ENCODE results near the gene ADGRD2.

Gene ADGRD2

GRCh38 chr9:124455820-124456219, 5.6 kb downstream of the ADGRD2 start:
- no peak overlapping the region for H3K4me3 ChIP-seq (ENCODE audit: insufficient read depth, low read depth, low read length, poor library complexity, severe bottlenecking)
- no peaks in the 10 kb centered on the region for H3K36me3 ChIP-seq (ENCODE audit: control insufficient read depth, insufficient read depth, low read length)
- DNase-seq, result no peak
- H3K27ac ChIP-seq (ENCODE audit: insufficient read depth, low read length, poor library complexity, severe bottlenecking), result no peak overlapping the region
- H3K27me3 ChIP-seq (replicated peaks; ENCODE audit: control insufficient read depth, insufficient read depth, low read length, poor library complexity, severe bottlenecking), result peaks cover 7% of the 10 kb centered on the region
- no peaks in the 10 kb centered on the region for H3K4me1 ChIP-seq (ENCODE audit: control insufficient read depth, insufficient read depth, low read length, poor library complexity, severe bottlenecking)
- no peaks in the 10 kb centered on the region for H3K9me3 ChIP-seq (ENCODE audit: control insufficient read depth, low read length)

DNA sequence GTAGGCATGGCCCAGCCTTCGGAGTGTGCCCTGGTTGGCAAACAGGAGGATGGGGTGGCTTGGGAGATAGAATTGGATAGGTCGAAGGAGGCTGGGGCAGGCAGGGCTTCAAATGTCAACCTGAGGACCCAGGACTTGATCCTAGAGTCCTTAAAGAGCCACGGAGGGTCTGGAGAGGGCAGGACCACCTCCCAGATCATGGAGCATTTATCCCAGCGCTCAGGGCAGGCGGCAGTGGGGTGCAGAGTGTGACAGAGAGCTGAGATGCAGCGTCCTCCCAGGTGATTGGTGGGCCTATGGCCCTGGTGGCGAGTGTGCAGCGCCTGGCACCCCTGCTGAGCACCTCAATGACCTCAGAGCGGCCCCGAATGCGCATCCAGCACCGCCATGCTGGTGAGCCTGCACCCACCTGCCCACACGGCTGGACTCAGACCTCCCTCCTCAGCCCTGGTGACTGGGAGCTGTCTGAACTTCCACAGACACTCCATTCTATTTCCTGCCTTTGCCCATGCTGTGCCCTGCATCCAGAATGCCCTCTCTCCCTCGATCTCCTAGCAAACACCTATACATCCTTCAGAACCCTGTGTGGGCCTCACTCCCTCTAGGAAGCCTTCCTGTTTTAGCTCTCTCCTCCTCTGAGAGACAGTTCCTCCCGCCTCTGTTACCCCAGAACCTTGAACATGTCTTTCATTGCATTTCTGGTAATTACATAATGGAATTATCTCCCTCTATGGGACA, 6.3 kb downstream of the ADGRD2 start:
- H3K27me3 ChIP-seq (replicated peaks; ENCODE audit: control insufficient read depth, insufficient read depth, low read length, poor library complexity, severe bottlenecking), result peaks cover 7% of the 10 kb centered on the region
- no peaks in the 10 kb centered on the region for H3K4me1 ChIP-seq (ENCODE audit: control insufficient read depth, insufficient read depth, low read length, poor library complexity, severe bottlenecking)
- DNase-seq, result no peak
- H3K4me3 ChIP-seq (ENCODE audit: insufficient read depth, low read depth, low read length, poor library complexity, severe bottlenecking), result no peak overlapping the region
- H3K36me3 ChIP-seq (ENCODE audit: control insufficient read depth, insufficient read depth, low read length), result no peaks in the 10 kb centered on the region
- H3K27ac ChIP-seq (ENCODE audit: insufficient read depth, low read length, poor library complexity, severe bottlenecking), result no peak overlapping the region
- no peaks in the 10 kb centered on the region for H3K9me3 ChIP-seq (ENCODE audit: control insufficient read depth, low read length)

DNA sequence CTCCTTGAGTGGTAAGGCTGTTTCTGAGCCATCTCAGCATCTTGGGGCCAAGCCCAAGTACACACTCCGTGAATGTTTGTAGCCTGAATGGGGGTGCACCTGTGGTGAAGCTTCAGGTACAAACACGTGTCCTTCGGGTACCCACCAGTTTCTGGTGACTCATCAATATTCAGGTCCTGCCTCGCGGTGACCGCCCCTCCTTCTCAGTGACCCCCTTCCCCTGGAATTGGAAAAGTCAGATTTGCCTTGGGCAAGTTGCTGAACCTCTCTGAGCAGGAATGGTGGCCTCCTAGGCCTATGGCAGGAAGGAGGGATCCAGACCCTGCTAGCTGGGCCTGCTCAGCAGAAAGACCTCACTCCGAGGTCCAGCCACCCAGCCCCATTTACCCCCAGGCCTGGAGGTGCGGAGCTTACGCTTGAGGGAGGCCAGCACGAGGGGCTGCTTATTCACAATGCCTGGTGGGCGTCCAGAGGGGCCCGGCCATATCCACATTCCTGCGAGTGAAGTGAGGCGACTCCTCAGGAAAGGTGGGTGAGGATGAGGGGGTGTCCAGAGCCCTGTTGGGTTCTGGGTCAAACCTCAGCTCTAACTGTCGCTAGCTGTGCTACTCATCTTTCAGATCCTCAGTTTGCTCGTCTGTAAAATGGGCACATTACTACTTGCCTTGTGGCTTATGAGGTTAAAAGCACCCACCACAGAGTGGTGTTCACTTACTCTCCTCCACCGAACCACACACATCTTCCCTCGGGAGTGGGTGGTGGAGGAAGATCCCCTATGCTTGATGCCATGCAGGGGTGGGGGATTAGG, 7.0 kb downstream of the ADGRD2 start:
- no peak for DNase-seq
- H3K27me3 ChIP-seq (replicated peaks; ENCODE audit: control insufficient read depth, insufficient read depth, low read length, poor library complexity, severe bottlenecking), result peaks cover 7% of the 10 kb centered on the region
- no peak overlapping the region for H3K4me3 ChIP-seq (ENCODE audit: insufficient read depth, low read depth, low read length, poor library complexity, severe bottlenecking)
- H3K4me1 ChIP-seq (ENCODE audit: control insufficient read depth, insufficient read depth, low read length, poor library complexity, severe bottlenecking), result no peaks in the 10 kb centered on the region
- no peak overlapping the region for H3K27ac ChIP-seq (ENCODE audit: insufficient read depth, low read length, poor library complexity, severe bottlenecking)
- H3K36me3 ChIP-seq (ENCODE audit: control insufficient read depth, insufficient read depth, low read length), result no peaks in the 10 kb centered on the region
- no peaks in the 10 kb centered on the region for H3K9me3 ChIP-seq (ENCODE audit: control insufficient read depth, low read length)

DNA sequence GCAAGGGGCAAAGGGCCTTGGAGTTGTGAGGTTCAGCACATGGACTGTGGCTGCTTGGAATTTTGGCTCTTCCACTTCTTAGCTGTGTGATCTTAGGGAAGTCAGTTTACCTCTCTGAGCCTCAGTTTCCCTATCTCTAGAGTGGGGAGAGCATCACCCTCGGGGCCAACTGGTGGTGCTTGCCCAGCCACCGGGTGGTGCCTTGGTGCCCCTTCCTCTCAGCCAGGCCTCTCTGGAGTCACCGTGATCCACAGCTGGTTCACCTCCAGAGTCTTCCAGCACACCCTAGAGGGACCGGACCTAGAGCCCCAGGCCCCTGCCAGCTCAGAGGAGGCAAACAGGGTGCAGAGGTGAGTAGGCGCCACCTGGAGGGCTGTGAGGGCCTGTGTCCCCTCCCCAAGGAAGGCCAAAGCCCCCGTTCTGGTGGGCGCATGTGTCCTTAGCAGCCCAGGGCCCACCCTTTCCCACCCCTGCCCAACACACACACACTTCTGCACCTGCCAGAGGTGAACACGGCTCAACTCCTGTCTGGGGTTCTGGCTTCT, 7.7 kb downstream of the ADGRD2 start:
- no peak overlapping the region for H3K27ac ChIP-seq (ENCODE audit: insufficient read depth, low read length, poor library complexity, severe bottlenecking)
- no peaks in the 10 kb centered on the region for H3K36me3 ChIP-seq (ENCODE audit: control insufficient read depth, insufficient read depth, low read length)
- DNase-seq, result no peak
- H3K4me3 ChIP-seq (ENCODE audit: insufficient read depth, low read depth, low read length, poor library complexity, severe bottlenecking), result no peak overlapping the region
- no peaks in the 10 kb centered on the region for H3K4me1 ChIP-seq (ENCODE audit: control insufficient read depth, insufficient read depth, low read length, poor library complexity, severe bottlenecking)
- H3K9me3 ChIP-seq (ENCODE audit: control insufficient read depth, low read length), result no peaks in the 10 kb centered on the region
- H3K27me3 ChIP-seq (replicated peaks; ENCODE audit: control insufficient read depth, insufficient read depth, low read length, poor library complexity, severe bottlenecking), result peaks cover 7% of the 10 kb centered on the region

- DNase-seq, result no peak
- Histone ChIP-seq H3K4me3 (ENCODE audit: insufficient read depth, low read depth, low read length, poor library complexity, severe bottlenecking) (no peak overlapping the region), H3K9me3 (ENCODE audit: control insufficient read depth, low read length) (no peaks in the 10 kb centered on the region), H3K27ac (ENCODE audit: insufficient read depth, low read length, poor library complexity, severe bottlenecking) (no peak overlapping the region), H3K36me3 (ENCODE audit: control insufficient read depth, insufficient read depth, low read length) (no peaks in the 10 kb centered on the region), H3K4me1 (ENCODE audit: control insufficient read depth, insufficient read depth, low read length, poor library complexity, severe bottlenecking) (no peaks in the 10 kb centered on the region), H3K27me3 (replicated peaks; ENCODE audit: control insufficient read depth, insufficient read depth, low read length, poor library complexity, severe bottlenecking) (peaks cover 7% of the 10 kb centered on the region)
These were observed 8.2 kb downstream of the ADGRD2 start for GRCh38 chr9:124458441-124458840.

- no peak overlapping the region for H3K27ac ChIP-seq (ENCODE audit: insufficient read depth, low read length, poor library complexity, severe bottlenecking)
- H3K27me3 ChIP-seq (replicated peaks; ENCODE audit: control insufficient read depth, insufficient read depth, low read length, poor library complexity, severe bottlenecking), result no peaks in the 10 kb centered on the region
- no peak overlapping the region for H3K4me3 ChIP-seq (ENCODE audit: insufficient read depth, low read depth, low read length, poor library complexity, severe bottlenecking)
- H3K36me3 ChIP-seq (ENCODE audit: control insufficient read depth, insufficient read depth, low read length), result no peaks in the 10 kb centered on the region
- DNase-seq, result no peak
- no peaks in the 10 kb centered on the region for H3K9me3 ChIP-seq (ENCODE audit: control insufficient read depth, low read length)
- H3K4me1 ChIP-seq (ENCODE audit: control insufficient read depth, insufficient read depth, low read length, poor library complexity, severe bottlenecking), result no peaks in the 10 kb centered on the region
These were observed 12.5 kb downstream of the ADGRD2 start for GRCh38 chr9:124462739-124463138.

- Histone ChIP-seq H3K9me3 (ENCODE audit: control insufficient read depth, low read length) (no peaks in the 10 kb centered on the region), H3K4me3 (ENCODE audit: insufficient read depth, low read depth, low read length, poor library complexity, severe bottlenecking) (no peak overlapping the region), H3K27me3 (replicated peaks; ENCODE audit: control insufficient read depth, insufficient read depth, low read length, poor library complexity, severe bottlenecking) (no peaks in the 10 kb centered on the region), H3K36me3 (ENCODE audit: control insufficient read depth, insufficient read depth, low read length) (no peaks in the 10 kb centered on the region), H3K4me1 (ENCODE audit: control insufficient read depth, insufficient read depth, low read length, poor library complexity, severe bottlenecking) (no peaks in the 10 kb centered on the region), H3K27ac (ENCODE audit: insufficient read depth, low read length, poor library complexity, severe bottlenecking) (no peak overlapping the region)
- DNase-seq, result no peak
These were observed 15.5 kb downstream of the ADGRD2 start for GRCh38 chr9:124465736-124466135.

- Histone ChIP-seq H3K9me3 (ENCODE audit: control insufficient read depth, low read length) (no peaks in the 10 kb centered on the region), H3K4me3 (ENCODE audit: insufficient read depth, low read depth, low read length, poor library complexity, severe bottlenecking) (no peak overlapping the region), H3K27me3 (replicated peaks; ENCODE audit: control insufficient read depth, insufficient read depth, low read length, poor library complexity, severe bottlenecking) (no peaks in the 10 kb centered on the region), H3K36me3 (ENCODE audit: control insufficient read depth, insufficient read depth, low read length) (no peaks in the 10 kb centered on the region), H3K4me1 (ENCODE audit: control insufficient read depth, insufficient read depth, low read length, poor library complexity, severe bottlenecking) (no peaks in the 10 kb centered on the region), H3K27ac (ENCODE audit: insufficient read depth, low read length, poor library complexity, severe bottlenecking) (no peak overlapping the region)
- no peak for DNase-seq
These were observed 17.3 kb downstream of the ADGRD2 start for GRCh38 chr9:124467410-124468060.

DNA sequence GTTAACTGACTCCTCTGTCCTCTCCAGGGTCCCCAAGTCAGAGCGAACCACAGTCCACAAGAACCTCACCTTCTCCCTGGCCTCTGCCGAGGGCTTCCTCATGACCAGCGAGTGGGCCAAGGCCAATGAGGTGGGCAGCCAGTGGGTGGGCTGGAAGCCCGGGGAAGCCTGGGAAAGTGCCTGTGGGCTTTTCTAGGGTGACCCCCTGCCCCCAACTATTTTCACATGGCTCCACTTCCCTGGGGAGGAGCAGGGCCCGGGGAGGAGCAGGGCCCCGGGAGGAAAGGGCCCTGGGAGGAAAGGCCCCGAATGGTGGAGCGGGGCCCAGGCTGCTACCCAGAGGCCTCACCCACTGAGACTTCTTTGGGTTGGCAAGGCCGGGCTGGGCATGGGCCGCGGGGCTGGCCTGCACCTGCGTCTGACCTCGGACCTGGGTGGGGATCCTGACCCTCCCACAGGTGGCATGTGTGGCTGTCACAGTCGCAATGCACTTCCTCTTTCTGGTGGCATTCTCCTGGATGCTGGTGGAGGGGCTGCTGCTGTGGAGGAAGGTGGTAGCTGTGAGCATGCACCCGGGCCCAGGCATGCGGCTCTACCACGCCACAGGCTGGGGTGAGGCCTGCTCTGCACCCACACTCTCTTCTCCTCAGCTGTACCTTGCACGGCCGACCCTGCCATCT, 17.9 kb downstream of the ADGRD2 start:
- no peak overlapping the region for H3K27ac ChIP-seq (ENCODE audit: insufficient read depth, low read length, poor library complexity, severe bottlenecking)
- H3K27me3 ChIP-seq (replicated peaks; ENCODE audit: control insufficient read depth, insufficient read depth, low read length, poor library complexity, severe bottlenecking), result no peaks in the 10 kb centered on the region

More for the DNA sequence above, 17.9 kb downstream of the ADGRD2 start:
- no peaks in the 10 kb centered on the region for H3K36me3 ChIP-seq (ENCODE audit: control insufficient read depth, insufficient read depth, low read length)
- no peak overlapping the region for H3K4me3 ChIP-seq (ENCODE audit: insufficient read depth, low read depth, low read length, poor library complexity, severe bottlenecking)
- no peak for DNase-seq
- H3K4me1 ChIP-seq (ENCODE audit: control insufficient read depth, insufficient read depth, low read length, poor library complexity, severe bottlenecking), result no peaks in the 10 kb centered on the region
- H3K9me3 ChIP-seq (ENCODE audit: control insufficient read depth, low read length), result no peaks in the 10 kb centered on the region
